Stimulated activated CD4-positive, alpha-beta T cell treated with anti-CD3 and anti-CD28 coated beads, Interleukin-1b, Interleukin-23, amount 100 ng/mL, for 4 hours (primary cell): ENCODE data around the gene ASTN1.

Experiments
- DNase-seq, 2 donors: peaks; one replicate each; pipeline ENCODE4 v3.0.0-alpha.2; 2020; ENCODE audit warnings: low read depth in 2 of 2

ASTN1 gene

GRCh38 chr1:176993587-176993986 lies 170.9 kb downstream of the ASTN1 start:
- no peak for DNase-seq

GRCh38 chr1:176989754-176990153 lies 174.8 kb downstream of the ASTN1 start:
- no peak for DNase-seq

- no peak for DNase-seq
These were observed 175.5 kb downstream of the ASTN1 start for GRCh38 chr1:176989023-176989422.

GRCh38 chr1:176987016-176987415 lies 177.5 kb downstream of the ASTN1 start:
- no peak for DNase-seq

- DNase-seq = no peak
These were observed 180.8 kb downstream of the ASTN1 start for GRCh38 chr1:176983731-176984130.

- no peak for DNase-seq
These were observed 187.7 kb downstream of the ASTN1 start for GRCh38 chr1:176976771-176977170.

GRCh38 chr1:176976225-176976624 lies 188.3 kb downstream of the ASTN1 start:
- DNase-seq = no peak

GRCh38 chr1:176964687-176965086 lies 199.8 kb downstream of the ASTN1 start:
- no peak for DNase-seq

GRCh38 chr1:176963181-176963580 lies 201.3 kb downstream of the ASTN1 start:
- no peak for DNase-seq

GRCh38 chr1:176961678-176962077 lies 202.8 kb downstream of the ASTN1 start:
- DNase-seq = no peak

GRCh38 chr1:176959191-176959820 lies 205.2 kb downstream of the ASTN1 start:
- no peak for DNase-seq

- no peak for DNase-seq
These were observed 206.9 kb downstream of the ASTN1 start for GRCh38 chr1:176957603-176958002.

GRCh38 chr1:176954242-176954641 lies 210.3 kb downstream of the ASTN1 start:
- DNase-seq = no peak

- DNase-seq = no peak
These were observed 213.7 kb downstream of the ASTN1 start for GRCh38 chr1:176950736-176951324.

- DNase-seq = no peak
These were observed 215.4 kb downstream of the ASTN1 start for GRCh38 chr1:176949033-176949662.

GRCh38 chr1:176944606-176945005 lies 219.9 kb downstream of the ASTN1 start:
- no peak for DNase-seq

GRCh38 chr1:176943783-176944182 lies 220.7 kb downstream of the ASTN1 start:
- no peak for DNase-seq

- DNase-seq = no peak
These were observed 222.2 kb downstream of the ASTN1 start for GRCh38 chr1:176942346-176942745.

GRCh38 chr1:176939993-176940392 lies 224.5 kb downstream of the ASTN1 start:
- DNase-seq = no peak

GRCh38 chr1:176938375-176938774 lies 226.1 kb downstream of the ASTN1 start:
- DNase-seq = no peak

- no peak for DNase-seq
These were observed 230.1 kb downstream of the ASTN1 start for GRCh38 chr1:176934370-176934769.

GRCh38 chr1:176932114-176933104 lies 232.1 kb downstream of the ASTN1 start:
- no peak for DNase-seq
